GM21529 (cell line): ENCODE results near the gene LAMTOR3.

Experiments used
- ATAC-seq: cut with Tn5 transposase; IDR thresholded peaks from one replicate; pipeline ENCODE4 v1.9.1; 2021; ENCODE audit not compliant: unreplicated experiment

Gene LAMTOR3

GRCh38 chr4:99863804-99864203 is 30.4 kb downstream of the LAMTOR3 start:
- ATAC-seq = no peak

GRCh38 chr4:99861120-99861905 is 32.9 kb downstream of the LAMTOR3 start:
- peak; percentile 55 for ATAC-seq

- ATAC-seq = no peak
Measured at GRCh38 chr4:99860521-99860920, 33.7 kb downstream of the LAMTOR3 start.

GRCh38 chr4:99859618-99860017 is 34.6 kb downstream of the LAMTOR3 start:
- peak; percentile 42 for ATAC-seq

GRCh38 chr4:99857307-99857706 is 36.9 kb downstream of the LAMTOR3 start:
- ATAC-seq = no peak

- ATAC-seq = no peak
Measured at GRCh38 chr4:99856166-99856565, 38.1 kb downstream of the LAMTOR3 start.

GRCh38 chr4:99855678-99856077 is 38.5 kb downstream of the LAMTOR3 start:
- peak; percentile 36 for ATAC-seq

GRCh38 chr4:99853999-99854398 is 40.2 kb downstream of the LAMTOR3 start:
- ATAC-seq = no peak

GRCh38 chr4:99853190-99853589 is 41.0 kb downstream of the LAMTOR3 start:
- no peak for ATAC-seq

- ATAC-seq = no peak
Measured at GRCh38 chr4:99852199-99852749, 42.0 kb downstream of the LAMTOR3 start.

GRCh38 chr4:99848591-99849001 is 45.6 kb downstream of the LAMTOR3 start:
- peak; percentile 46 for ATAC-seq

GRCh38 chr4:99847362-99847976 is 46.8 kb downstream of the LAMTOR3 start:
- ATAC-seq = peak; percentile 61

- no peak for ATAC-seq
Measured at GRCh38 chr4:99846891-99847290, 47.3 kb downstream of the LAMTOR3 start.

- ATAC-seq = no peak
Measured at GRCh38 chr4:99845708-99846469, 48.3 kb downstream of the LAMTOR3 start.

- no peak for ATAC-seq
Measured at GRCh38 chr4:99845179-99845578, 49.0 kb downstream of the LAMTOR3 start.

GRCh38 chr4:99844048-99844447 is 50.2 kb downstream of the LAMTOR3 start:
- ATAC-seq = no peak

GRCh38 chr4:99843413-99843812 is 50.8 kb downstream of the LAMTOR3 start:
- ATAC-seq = no peak

GRCh38 chr4:99841129-99841528 is 53.1 kb downstream of the LAMTOR3 start:
- no peak for ATAC-seq

- ATAC-seq = no peak
Measured at GRCh38 chr4:99838927-99839326, 55.3 kb downstream of the LAMTOR3 start.

- ATAC-seq = no peak
Measured at GRCh38 chr4:99835942-99836341, 58.3 kb downstream of the LAMTOR3 start.

GRCh38 chr4:99834569-99834968 is 59.7 kb downstream of the LAMTOR3 start:
- no peak for ATAC-seq

- ATAC-seq = no peak
Measured at GRCh38 chr4:99833756-99834155, 60.5 kb downstream of the LAMTOR3 start.
